Measurements from ENCODE around the gene CAMKK1. TPM values are rescaled to one million over a fixed set of nuclear protein-coding genes. Genes with fewer than 3 reads are reported as not detected.

Gene CAMKK1
- total RNA-seq, 1 experiment from 2014 or later: 10.1 TPM

DNA sequence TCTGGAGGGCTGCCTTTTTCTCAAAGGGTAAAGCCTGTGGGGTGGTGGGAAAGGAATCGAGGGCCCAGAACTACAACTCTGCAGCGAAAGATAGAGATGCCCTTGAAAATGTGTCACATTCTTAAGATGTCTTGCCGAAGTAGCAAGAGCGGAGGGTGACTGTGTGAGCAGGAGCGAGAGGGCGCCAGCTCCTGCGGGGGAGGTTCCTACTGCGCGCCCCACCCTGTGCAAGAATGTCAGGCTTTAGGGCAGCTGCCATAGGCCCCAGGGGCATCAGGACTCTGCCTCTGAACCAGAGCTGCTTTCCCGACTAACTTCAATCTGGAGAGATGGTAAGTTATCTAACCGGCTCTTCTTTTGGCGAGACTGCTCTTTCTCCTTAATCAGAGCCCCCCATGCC, 80.1 kb downstream of the CAMKK1 start:
- H3K4me2 ChIP-seq (ENCODE audit: low read length): no peak overlapping the region
- TF ChIP-seq EZH2 (IDR thresholded peaks at IDR 0.05; ENCODE audit: low read length, unreplicated experiment): no peak
- no peak for TF ChIP-seq EZH2phosphoT487 (IDR thresholded peaks at IDR 0.05; ENCODE audit: borderline replicate concordance, low read length)
- TF ChIP-seq, protein P1, sequence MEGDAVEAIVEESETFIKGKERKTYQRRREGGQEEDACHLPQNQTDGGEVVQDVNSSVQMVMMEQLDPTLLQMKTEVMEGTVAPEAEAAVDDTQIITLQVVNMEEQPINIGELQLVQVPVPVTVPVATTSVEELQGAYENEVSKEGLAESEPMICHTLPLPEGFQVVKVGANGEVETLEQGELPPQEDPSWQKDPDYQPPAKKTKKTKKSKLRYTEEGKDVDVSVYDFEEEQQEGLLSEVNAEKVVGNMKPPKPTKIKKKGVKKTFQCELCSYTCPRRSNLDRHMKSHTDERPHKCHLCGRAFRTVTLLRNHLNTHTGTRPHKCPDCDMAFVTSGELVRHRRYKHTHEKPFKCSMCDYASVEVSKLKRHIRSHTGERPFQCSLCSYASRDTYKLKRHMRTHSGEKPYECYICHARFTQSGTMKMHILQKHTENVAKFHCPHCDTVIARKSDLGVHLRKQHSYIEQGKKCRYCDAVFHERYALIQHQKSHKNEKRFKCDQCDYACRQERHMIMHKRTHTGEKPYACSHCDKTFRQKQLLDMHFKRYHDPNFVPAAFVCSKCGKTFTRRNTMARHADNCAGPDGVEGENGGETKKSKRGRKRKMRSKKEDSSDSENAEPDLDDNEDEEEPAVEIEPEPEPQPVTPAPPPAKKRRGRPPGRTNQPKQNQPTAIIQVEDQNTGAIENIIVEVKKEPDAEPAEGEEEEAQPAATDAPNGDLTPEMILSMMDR (conservative IDR thresholded peaks at IDR 0.05; ENCODE audit: low read depth, low read length): no peak

DNA sequence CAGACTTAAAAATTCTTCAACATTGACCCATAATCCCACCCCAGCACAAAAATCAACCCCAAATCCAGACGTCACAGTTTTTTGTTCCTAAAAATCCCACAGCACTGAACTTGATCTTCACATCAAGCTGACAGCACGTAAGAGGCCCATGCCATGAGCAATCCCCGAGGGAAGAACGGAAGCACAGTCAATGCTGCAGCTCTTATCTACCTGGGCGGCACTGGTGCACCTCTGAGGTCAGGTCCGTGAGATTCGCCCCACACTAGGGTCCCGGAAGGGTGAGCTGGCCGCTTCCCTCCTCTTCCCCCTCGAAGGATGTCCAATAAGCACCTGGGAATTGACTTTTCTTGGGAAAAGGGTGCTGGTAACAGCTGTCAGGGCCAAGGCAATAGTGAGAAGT, 80.6 kb downstream of the CAMKK1 start:
- Histone ChIP-seq H3K9me3 (ENCODE audit: low read length) (no peaks in the 10 kb centered on the region), H3K4me3 (ENCODE audit: low read length) (no peak overlapping the region), H3K27ac (ENCODE audit: low read length) (no peak overlapping the region), H2AFZ (ENCODE audit: low read length) (no peak overlapping the region), H3K9me2 (replicated peaks; ENCODE audit: low read length) (no peaks in the 10 kb centered on the region), H3F3A (ENCODE audit: low read length, unreplicated experiment) (no peaks in the 10 kb centered on the region), H3K4me1 (ENCODE audit: insufficient read depth, low read length) (0 out of 2 replicates have a peak, but pooled peaks cover 7% of the 10 kb centered on the region), H4K20me1 (ENCODE audit: low read length) (no peaks in the 10 kb centered on the region), H3K4me2 (ENCODE audit: low read length) (no peak overlapping the region), H3K36me3 (ENCODE audit: low read depth, low read length) (peaks cover 9% of the 10 kb centered on the region; the same call in 1 of the 2 replicates), H3K27me3 (ENCODE audit: low read length) (no peaks in the 10 kb centered on the region), H3K79me2 (ENCODE audit: low read length) (no peaks in the 10 kb centered on the region), H3K9ac (ENCODE audit: low read length) (no peak overlapping the region)
- DNase-seq: no peak
- intact Hi-C loops (cut with micrococcal nuclease): no loop called here
- POLR2A ChIA-PET (ENCODE audit: unreplicated experiment): no interaction called here
- TF ChIP-seq EZH2phosphoT487 (IDR thresholded peaks at IDR 0.05; ENCODE audit: borderline replicate concordance, low read length) (no peak), EZH2 (IDR thresholded peaks at IDR 0.05; ENCODE audit: low read length, unreplicated experiment) (no peak)
- TF ChIP-seq, protein P1 (conservative IDR thresholded peaks at IDR 0.05; ENCODE audit: low read depth, low read length): no peak
- no peak for ATAC-seq
- CTCF ChIA-PET: no interaction called here
- BruUV-seq (replicated peaks): TSS peak; percentile 25

More for the DNA sequence above, 80.1 kb downstream of the CAMKK1 start:
- Histone ChIP-seq H2AFZ (ENCODE audit: low read length) (no peak overlapping the region), H3K9me3 (ENCODE audit: low read length) (no peaks in the 10 kb centered on the region), H3K36me3 (ENCODE audit: low read depth, low read length) (peaks cover 9% of the 10 kb centered on the region; the same call in 1 of the 2 replicates), H3K9ac (ENCODE audit: low read length) (no peak overlapping the region), H3K9me2 (replicated peaks; ENCODE audit: low read length) (no peaks in the 10 kb centered on the region), H4K20me1 (ENCODE audit: low read length) (no peaks in the 10 kb centered on the region), H3F3A (ENCODE audit: low read length, unreplicated experiment) (no peaks in the 10 kb centered on the region), H3K4me3 (ENCODE audit: low read length) (no peak overlapping the region), H3K27me3 (ENCODE audit: low read length) (no peaks in the 10 kb centered on the region), H3K79me2 (ENCODE audit: low read length) (no peaks in the 10 kb centered on the region), H3K27ac (ENCODE audit: low read length) (no peak overlapping the region), H3K4me1 (ENCODE audit: insufficient read depth, low read length) (0 out of 2 replicates have a peak, but pooled peaks cover 7% of the 10 kb centered on the region)
- no peak for ATAC-seq
- intact Hi-C loops (cut with micrococcal nuclease): no loop called here
- ChIA-PET POLR2A (ENCODE audit: unreplicated experiment) (no interaction called here), CTCF (no interaction called here)
- no TSS peak for BruUV-seq (replicated peaks)
- no peak for DNase-seq

Other genes starting within 250 kb of the CAMKK1 start
- gene TAX1BP3, start 224.5 kb downstream of the CAMKK1 start, total RNA-seq (2014; rRNA removed): 87.7 and 100 TPM in 2 replicates
- gene EMC6, start 224.2 kb downstream of the CAMKK1 start, total RNA-seq (2014; rRNA removed): 56.5 and 60.4 TPM in 2 replicates
- 13.0 and 19.3 TPM in 2 replicates for gene P2RX5, start 196.9 kb downstream of the CAMKK1 start, total RNA-seq (2014; rRNA removed)
- gene HASPIN, start 169.2 kb downstream of the CAMKK1 start, total RNA-seq (2014; rRNA removed): 10.6 and 12.7 TPM in 2 replicates
- gene ITGAE, start 91.9 kb downstream of the CAMKK1 start, total RNA-seq (2014; rRNA removed): 29.7 and 42.0 TPM in 2 replicates
- gene NCBP3, start 46.8 kb downstream of the CAMKK1 start, total RNA-seq (2014; rRNA removed): 17.3 and 21.0 TPM in 2 replicates
- gene P2RX1, start 23.4 kb upstream of the CAMKK1 start, total RNA-seq (2014; rRNA removed): not detected in 2 replicates
- 3.3 and 8.9 TPM in 2 replicates for gene ATP2A3, start 71.4 kb upstream of the CAMKK1 start, total RNA-seq (2014; rRNA removed)
- 19.7 and 22.7 TPM in 2 replicates for gene ZZEF1, start 250.0 kb upstream of the CAMKK1 start, total RNA-seq (2014; rRNA removed)

Measured in PC-3 (cell line).